Chondrocyte (in vitro differentiated cells): ENCODE results near the gene CELA2A. TPM values are rescaled to one million over a fixed set of nuclear protein-coding genes. Genes with fewer than 3 reads are reported as not detected.
"Not testable (repeated sequence)": the region's sequence is repeated elsewhere in the genome, so short reads cannot be mapped to it uniquely, and the experiment has no call there.

Source experiments
- DNase-seq: peaks from one replicate; pipeline ENCODE4 v3.0.0; 2021; ENCODE audit warnings: mixed read lengths, low spot score
- H3K27ac Mint-ChIP-seq: one replicate; pipeline ENCODE4 v1.8.0; 2021; ENCODE audit warnings: mild to moderate bottlenecking, moderate library complexity, mixed read lengths; ENCODE audit not compliant: unreplicated experiment
- H3K27me3 Mint-ChIP-seq: 2 replicates; pipeline ENCODE4 v1.8.0; 2021; ENCODE audit warnings: low read depth, mixed read lengths
- H3K36me3 Mint-ChIP-seq: 2 replicates; pipeline ENCODE4 v1.8.0; 2021; ENCODE audit warnings: low read depth, mixed read lengths
- H3K4me1 Mint-ChIP-seq: 2 replicates; pipeline ENCODE4 v1.8.0; 2021; ENCODE audit warnings: low read depth, mild to moderate bottlenecking, mixed read lengths
- H3K4me3 Mint-ChIP-seq: one replicate; pipeline ENCODE4 v1.8.0; 2021; ENCODE audit warnings: mild to moderate bottlenecking, moderate library complexity, mixed read lengths; ENCODE audit not compliant: unreplicated experiment
- H3K9me3 Mint-ChIP-seq: 2 replicates; pipeline ENCODE4 v1.8.0; 2021; ENCODE audit warnings: low read depth, mixed read lengths
- total RNA-seq: library from RNA; stranded (reverse); gene quantifications from 3 replicates; pipeline ENCODE4 v1.2.1, GENCODE V29; 2021
- TF ChIP-seq, protein P1 (sequence below): fragments of 200-600 bp; sonication (generic); IDR thresholded peaks from 2 replicates; pipeline ENCODE4 v1.5.0; 2021; ENCODE audit warnings: antibody characterized with exemption, mild to moderate bottlenecking, moderate library complexity

Gene CELA2A
- total RNA-seq, 1 donor from 2014 or later, result not detected

GRCh38 chr1:15426492-15427279, 29.8 kb upstream of the CELA2A start:
- H3K4me3 Mint-ChIP-seq, result no peak overlapping the region
- TF ChIP-seq, protein P1, sequence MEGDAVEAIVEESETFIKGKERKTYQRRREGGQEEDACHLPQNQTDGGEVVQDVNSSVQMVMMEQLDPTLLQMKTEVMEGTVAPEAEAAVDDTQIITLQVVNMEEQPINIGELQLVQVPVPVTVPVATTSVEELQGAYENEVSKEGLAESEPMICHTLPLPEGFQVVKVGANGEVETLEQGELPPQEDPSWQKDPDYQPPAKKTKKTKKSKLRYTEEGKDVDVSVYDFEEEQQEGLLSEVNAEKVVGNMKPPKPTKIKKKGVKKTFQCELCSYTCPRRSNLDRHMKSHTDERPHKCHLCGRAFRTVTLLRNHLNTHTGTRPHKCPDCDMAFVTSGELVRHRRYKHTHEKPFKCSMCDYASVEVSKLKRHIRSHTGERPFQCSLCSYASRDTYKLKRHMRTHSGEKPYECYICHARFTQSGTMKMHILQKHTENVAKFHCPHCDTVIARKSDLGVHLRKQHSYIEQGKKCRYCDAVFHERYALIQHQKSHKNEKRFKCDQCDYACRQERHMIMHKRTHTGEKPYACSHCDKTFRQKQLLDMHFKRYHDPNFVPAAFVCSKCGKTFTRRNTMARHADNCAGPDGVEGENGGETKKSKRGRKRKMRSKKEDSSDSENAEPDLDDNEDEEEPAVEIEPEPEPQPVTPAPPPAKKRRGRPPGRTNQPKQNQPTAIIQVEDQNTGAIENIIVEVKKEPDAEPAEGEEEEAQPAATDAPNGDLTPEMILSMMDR, result no peak
- no peak for DNase-seq
- peaks cover 8% of the 10 kb centered on the region for H3K4me1 Mint-ChIP-seq
- H3K27ac Mint-ChIP-seq, result no peak overlapping the region
- H3K27me3 Mint-ChIP-seq, result peaks cover 2% of the 10 kb centered on the region
- no peaks in the 10 kb centered on the region for H3K9me3 Mint-ChIP-seq
- H3K36me3 Mint-ChIP-seq, result peaks cover 2% of the 10 kb centered on the region

GRCh38 chr1:15427280-15427666, 29.3 kb upstream of the CELA2A start:
- no peak overlapping the region for H3K4me3 Mint-ChIP-seq
- H3K9me3 Mint-ChIP-seq, result no peaks in the 10 kb centered on the region
- no peak for DNase-seq
- peaks cover 2% of the 10 kb centered on the region for H3K27me3 Mint-ChIP-seq
- no peak overlapping the region for H3K27ac Mint-ChIP-seq
- H3K4me1 Mint-ChIP-seq, result peaks cover 8% of the 10 kb centered on the region
- H3K36me3 Mint-ChIP-seq, result peaks cover 2% of the 10 kb centered on the region
- TF ChIP-seq, protein P1, result no peak

- not testable (repeated sequence) for H3K27me3 Mint-ChIP-seq, H3K27ac Mint-ChIP-seq, DNase-seq, H3K4me3 Mint-ChIP-seq, H3K9me3 Mint-ChIP-seq, H3K36me3 Mint-ChIP-seq, H3K4me1 Mint-ChIP-seq
These were observed 28.3 kb upstream of the CELA2A start for GRCh38 chr1:15428252-15428651.

DNA sequence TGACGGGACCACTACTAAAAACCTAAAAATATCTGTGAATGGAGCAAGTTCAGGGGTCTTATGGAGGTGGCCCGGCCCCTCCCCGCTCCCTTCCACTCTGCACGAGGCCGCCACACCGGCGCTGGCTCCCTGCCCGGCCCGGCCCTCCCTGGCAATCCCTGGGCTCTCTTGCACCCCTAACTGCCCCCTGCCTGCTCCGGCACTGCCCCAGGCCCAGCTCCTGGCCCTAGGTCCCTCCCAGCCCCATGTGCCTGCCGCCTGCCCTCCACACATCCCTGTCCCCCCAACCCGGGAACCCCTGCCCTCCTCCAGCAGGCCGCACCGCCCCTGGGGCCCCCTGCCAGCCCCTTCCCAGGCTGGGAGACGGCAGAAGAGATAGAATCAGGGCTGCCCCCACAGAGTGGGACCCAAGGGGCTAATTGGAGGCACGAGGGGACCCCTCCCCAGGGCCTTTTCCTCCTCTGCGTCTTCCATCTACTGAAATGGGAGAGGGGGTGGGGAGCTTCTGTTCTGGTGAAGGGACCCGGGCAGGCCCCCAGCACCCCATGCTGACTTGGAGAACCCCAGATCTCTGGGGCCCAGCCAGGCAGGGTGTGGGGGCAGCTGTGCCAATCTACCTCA, 27.6 kb upstream of the CELA2A start:
- Mint-ChIP-seq H3K27ac (no peak overlapping the region), H3K36me3 (peaks cover 2% of the 10 kb centered on the region), H3K4me3 (no peak overlapping the region), H3K9me3 (no peaks in the 10 kb centered on the region), H3K4me1 (peaks cover 8% of the 10 kb centered on the region), H3K27me3 (peaks cover 2% of the 10 kb centered on the region)
- TF ChIP-seq, protein P1, result no peak
- DNase-seq, result no peak

GRCh38 chr1:15429701-15430149, 26.8 kb upstream of the CELA2A start:
- Mint-ChIP-seq H3K27me3 (no peaks in the 10 kb centered on the region), H3K36me3 (peaks cover 2% of the 10 kb centered on the region), H3K4me3 (no peak overlapping the region), H3K27ac (no peak overlapping the region), H3K9me3 (no peaks in the 10 kb centered on the region), H3K4me1 (peaks cover 8% of the 10 kb centered on the region)
- DNase-seq, result no peak
- TF ChIP-seq, protein P1, result no peak
